ENCODE data around the gene B4GALT4. TPM values are rescaled to one million over a fixed set of nuclear protein-coding genes. Genes with fewer than 3 reads are reported as not detected.
A peak's percentile ranks its signal among the peaks of the same experiment; 100 is the strongest.

Gene B4GALT4
- polyA plus RNA-seq, 5 donors: 26.1 to 34.3 (median 30.1) TPM

DNA sequence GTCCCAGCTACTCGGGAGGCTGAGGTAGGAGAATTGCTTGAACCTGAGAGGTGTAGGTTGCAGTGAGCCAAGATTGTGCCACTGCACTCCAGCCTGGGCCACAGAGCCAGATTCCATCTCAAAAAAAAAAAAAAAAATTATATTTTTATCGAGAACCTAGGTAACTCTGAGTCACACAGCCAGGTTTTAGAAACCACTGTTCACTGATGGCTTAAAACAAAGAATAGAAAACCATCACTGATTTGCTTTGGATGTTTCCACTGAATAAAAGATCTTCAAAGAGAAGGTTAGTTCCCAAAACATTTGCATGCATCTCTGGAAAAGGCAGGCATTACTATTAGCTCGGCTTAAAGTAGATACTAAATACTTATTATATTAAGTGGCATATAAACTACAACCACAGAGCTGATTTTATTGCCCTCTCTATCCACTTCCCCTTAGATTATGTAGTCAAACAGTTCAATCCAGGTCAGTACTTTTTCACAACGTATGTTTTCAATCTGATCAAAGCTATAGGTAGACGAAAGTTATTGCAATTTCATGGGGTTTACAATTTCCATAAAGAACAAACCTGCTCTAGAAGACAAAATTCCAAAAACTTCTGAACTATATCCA lies 1.4 kb downstream of the B4GALT4 start:
- DNase-seq: no peak

DNA sequence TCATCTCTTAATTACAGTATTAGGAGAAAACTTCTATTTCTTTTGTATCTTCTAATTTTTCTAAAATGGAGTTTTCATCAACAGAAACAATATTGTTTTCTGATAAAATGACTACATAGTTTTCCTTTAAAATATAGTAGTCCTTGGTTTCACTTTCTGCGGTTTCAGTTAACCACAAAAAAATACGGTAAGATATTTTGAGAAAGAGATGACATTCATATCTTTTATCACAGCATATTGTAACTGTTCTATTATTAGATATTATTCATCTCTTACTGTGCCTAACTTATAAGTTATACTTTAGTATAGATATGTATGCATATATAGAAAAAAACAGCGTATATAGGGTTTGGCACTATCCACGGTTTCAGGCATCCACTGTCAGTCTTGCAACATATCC lies 2.3 kb downstream of the B4GALT4 start:
- no peak for DNase-seq

DNA sequence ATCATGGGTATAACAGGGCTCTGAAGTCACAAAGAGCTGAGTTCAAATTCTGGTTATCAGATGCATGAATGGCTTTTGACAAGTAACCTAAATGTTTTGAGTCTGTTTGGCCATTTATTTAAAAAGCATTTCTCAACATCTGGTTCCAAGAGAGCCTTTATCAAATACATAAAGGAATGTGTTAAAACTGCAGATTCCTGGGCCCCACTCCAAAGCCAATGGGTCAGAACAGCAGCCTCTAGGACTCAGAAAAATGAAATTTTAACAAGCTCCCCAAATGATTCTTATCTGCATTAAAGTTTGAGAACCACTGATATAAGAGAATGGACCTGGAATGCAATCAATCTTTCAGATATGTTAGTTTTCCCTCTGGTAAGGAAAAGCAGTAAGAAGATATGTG lies 3.4 kb downstream of the B4GALT4 start:
- DNase-seq: no peak

DNA sequence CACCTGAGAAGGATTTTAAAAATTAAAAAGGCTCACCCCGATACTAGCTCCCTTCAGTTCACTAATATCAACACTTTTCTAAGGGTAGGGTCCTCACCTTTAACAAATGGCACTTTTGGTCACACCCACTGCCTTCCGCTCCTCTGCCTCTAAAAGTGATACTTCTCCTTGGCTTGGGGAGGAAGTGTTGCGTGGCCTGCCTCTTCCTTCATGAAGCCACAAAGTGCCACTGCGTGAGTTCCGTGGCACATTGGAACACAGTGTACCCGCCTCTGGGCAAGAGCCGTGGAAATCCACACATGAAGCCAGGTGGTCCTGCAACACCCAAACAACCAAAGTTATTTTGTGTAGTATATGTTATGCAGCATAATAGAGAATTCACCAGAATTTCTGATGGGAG lies 3.9 kb downstream of the B4GALT4 start:
- no peak for DNase-seq

DNA sequence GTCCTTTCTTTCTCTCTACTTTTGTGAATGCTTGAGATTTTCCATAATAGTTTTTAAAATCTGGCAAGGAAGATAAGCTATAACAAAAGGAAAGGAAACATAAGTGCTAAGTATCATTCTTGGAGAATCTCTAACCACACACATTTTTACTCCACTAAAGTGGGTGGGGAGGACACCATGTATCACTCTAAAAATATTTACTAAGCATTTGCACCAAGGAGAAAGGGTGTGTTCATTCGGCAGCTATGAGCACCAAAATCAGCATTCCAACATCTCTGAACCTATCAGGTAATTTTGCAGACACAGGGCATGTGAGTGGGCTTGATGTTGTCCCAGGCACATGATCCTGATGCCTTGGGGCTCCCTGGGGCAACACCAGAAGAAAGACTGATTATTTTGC lies 5.5 kb downstream of the B4GALT4 start:
- DNase-seq: no peak

DNA sequence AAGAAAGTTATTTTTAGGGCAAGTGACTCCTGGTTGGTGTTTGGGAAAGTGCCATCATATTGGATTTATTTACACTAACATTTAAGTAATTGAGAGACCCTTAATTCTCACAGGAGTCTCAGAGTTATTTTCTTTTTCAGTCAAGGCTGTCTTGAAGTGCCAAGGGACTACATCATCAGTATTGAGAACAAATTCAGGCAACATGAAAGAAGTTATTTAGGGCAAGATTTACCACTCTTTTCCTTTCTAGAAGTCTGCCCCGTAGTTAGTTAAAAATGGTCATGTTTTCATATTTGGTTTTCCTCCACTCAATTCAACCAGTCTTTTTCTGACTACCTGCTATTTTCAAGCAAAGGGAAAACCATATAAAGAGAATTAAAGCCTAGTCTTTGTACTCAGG lies 6.1 kb downstream of the B4GALT4 start:
- DNase-seq: no peak

DNA sequence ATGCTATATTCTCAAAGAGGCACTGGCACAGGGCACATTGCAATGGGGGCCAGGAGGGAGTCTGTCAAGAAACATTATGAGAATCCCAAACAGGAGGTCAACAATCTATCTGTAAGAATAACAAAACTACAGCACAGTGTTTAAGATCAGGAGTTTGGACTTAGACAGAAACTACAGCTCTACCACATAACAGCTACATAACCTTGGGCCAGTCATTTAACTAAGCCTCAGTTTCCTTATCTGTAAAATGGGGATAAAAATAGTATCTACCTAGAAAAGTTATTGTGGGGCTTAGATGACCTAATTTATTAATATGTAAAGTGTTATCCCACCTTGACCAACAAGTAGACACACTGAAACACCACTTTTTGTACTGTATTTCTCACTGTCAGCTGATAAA lies 9.9 kb downstream of the B4GALT4 start:
- DNase-seq: no peak

DNA sequence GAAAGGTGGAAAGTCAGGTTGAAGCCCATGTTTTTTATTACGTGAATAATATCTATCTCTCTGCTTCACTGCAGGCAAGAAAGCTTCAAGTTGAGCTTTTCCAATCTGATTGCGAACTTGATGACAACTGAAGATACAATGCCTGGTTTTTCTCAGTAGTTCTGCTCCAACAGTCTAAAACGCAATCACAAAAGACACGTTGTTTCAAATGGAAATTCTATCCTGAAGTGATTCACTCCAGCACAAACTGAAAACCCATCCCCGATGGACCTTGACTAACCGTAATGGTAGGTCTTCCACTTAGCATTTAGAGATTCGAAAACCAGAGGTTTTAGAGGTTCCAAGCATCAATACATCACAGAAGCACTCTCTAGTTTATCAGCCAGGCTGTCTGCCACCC lies 10.6 kb downstream of the B4GALT4 start:
- no peak for DNase-seq

DNA sequence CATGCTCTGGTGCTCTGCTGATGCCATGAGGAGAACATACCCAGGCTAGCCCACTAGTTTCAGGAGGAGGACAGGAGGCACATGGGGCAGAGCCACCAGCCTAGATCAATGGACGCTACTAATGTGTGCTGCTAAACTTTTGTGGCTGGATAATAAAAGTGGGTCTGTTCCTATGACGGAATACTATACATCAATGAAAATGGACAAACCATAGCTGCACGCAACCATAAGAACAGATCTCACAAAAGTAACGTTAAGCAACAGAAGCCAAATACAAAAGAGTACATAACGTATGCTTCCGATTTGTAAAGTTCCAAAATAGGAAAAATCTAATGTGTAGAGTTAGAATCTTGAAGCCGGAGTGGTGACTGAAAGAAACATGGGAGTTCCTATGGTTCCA lies 11.5 kb downstream of the B4GALT4 start:
- no peak for DNase-seq

DNA sequence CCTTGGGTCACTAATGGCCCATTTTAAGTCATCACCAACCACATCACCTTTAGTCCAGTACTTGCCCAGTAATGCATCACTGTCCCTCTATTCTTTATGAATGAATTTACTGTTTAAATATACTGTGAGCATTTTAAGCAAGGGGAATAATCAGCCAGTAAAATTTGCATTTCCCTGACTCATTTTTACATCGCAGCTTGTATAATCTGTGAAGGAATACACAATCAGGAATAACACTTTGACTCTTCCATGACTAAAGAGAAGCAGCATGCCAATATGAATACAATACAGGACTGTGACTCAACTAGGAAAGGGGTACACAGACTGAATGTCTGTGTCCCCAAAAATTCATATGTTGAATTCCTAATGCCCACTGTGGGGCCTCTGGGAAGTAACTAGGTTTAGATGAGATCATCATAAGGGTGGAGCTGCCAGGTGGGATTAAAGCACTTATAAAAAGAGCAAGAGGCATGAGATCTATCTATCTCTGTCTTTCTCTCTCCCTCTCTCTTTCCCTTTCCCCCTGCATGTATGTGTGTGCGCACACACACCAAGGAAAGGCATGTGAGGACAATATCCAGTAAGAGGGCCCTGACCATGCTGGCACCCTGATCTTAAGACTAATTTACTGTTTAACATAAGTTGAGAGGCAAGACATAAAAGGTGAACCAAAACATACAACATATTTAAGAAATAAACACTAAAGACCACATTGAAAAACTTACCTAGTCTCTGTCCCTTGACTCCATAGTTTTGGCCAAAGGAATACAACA lies 12.1 kb downstream of the B4GALT4 start:
- DNase-seq: no peak

DNA sequence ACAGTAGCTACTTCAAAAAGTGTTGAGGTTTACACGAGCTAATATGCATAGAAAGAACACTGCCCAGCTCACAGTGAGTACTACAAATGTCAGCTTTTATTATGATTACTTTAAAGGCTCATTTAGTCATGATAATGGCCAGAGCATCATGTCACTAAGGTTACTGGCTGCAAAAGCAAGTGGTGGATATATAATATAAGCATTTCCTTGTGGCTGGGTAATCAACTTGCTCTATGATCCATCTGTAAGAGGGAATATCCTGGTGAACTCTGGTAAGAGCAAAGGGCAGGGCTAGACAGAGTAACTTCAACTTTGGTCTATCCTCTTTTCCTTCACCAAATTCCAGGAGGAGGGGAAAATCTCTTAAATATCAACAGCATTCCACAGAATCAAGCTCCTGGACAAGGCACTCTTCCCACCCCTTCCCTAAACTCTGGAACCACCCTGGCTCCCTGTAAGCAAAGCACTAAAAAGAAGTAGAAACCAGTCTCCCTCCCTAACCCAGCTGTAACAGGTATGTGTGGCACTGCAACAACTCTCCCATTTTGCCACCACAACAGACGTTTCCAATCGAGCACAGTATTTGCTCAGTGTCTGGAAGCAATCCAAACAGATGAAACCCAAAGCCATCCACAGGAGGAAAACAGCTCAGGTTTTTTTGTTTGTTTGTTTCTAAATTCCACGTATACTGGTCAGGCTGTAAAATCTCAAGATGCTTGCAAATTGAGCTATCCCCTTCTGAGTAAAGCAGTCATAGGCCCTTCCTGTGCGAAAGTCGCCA lies 13.4 kb downstream of the B4GALT4 start:
- no peak for DNase-seq

DNA sequence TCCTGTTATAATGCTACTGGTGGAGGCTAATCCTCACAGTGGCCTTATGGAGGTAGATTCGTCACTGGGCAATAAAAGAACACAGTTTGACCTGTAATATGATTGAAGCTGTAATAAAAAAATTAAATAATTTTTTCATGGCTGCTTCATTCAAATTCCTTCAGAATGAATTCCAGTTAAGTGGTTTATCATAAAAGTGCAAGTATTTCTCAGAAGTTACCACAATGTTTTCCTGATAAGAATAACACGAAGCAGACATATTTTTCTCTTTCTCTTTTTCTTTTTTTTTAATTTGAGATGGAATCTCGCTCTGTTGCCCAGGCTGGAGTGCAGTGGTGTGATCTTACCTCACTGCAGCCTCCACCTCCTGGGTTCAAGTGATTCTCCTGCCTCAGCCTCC lies 15.6 kb downstream of the B4GALT4 start:
- no peak for DNase-seq

DNA sequence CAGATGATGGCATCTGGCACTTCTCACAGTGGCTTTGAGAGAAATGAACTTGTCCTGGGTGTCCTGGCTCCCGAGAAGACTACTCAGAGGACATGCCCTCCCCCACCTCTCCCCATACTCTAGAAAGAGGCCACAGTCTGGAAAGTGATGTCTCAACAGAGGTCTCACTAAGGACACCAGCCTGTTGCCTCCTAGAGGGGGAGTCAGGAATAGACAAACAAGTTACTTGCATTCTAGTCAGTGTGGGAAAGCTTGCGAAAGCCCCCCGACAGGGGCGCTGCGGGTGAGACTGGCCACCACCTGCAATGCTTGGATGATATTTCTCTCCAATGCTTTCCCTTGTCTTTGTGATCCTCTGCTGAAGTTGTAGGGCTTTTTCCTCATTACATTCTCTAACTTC lies 17.2 kb downstream of the B4GALT4 start:
- DNase-seq: no peak

DNA sequence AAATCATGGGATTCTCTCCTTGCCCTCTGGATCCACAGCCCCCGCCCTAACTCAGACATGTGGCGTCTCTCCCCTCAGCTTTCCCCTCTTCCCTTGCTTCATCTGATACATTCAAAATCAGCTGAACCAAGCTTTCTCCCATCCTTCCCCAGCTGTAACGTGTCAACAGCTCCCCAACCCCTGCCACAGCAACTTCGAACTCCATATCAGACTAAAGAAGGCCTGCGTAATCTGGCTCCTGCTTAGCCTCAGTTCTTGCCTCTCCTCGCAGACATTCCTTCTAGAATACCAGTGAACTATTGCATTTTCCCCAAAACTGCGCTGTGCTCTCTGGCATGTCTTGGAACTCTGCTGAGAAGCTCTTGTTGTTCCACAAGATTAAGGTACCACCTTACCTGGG lies 18.3 kb downstream of the B4GALT4 start:
- DNase-seq: peak; percentile 49 to 52

DNA sequence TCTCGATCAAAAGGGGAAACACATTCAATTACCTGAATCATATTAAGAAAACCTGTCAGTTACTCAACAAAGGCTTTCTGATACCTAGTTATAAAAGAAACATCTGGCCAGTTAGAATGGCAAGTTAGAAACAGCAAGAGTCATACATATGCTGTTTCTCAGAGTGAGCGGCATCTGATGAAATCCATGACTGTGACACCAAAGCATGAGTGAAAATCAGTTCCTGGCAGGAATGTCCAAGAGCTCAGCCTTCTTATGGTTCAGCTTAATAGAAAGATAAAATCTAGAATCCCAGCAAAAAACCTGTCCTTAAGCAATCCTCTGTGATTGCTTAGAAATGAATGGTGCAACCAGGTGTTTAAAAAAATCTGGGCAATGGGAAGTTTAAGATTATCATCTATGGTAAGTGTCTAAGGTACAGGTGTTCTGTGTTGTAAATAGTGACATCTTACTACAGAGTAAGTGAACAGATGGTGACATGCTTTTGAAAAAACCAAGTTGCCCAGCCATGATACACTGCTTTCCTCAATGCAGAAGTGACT lies 18.8 kb downstream of the B4GALT4 start:
- DNase-seq: no peak

DNA sequence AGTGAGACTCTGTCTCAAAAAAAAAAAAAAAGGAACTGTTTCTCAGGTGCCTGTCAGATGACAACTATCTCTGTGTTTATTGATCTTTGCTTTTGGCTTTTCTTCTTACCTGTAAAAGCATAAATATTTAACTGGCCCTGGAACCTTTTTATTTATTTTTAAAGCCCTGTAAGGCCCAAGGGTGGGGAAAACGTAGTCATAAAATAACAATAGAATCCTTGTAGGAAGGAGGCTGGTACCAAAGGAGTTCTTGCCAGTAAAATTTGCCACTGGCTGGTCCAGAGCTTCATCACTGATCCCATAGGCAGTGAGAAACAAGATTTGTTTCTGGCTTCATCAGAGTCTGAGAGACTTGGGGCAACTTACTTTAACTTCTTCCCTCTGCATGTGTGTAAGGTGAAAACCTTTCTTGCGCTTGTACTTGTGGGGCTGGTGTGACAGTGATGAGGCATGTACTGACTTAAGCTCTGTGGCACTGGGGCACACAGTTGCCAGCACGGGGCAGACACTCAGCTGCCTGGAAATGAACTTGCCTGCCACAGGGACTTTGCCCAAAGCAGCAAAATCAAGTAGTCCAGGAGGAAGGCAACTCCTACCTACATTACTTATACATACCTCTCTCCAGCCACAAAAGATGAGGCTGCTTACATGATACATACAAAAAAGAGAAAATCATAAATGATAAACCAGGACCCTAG lies 19.6 kb downstream of the B4GALT4 start:
- no peak for DNase-seq

DNA sequence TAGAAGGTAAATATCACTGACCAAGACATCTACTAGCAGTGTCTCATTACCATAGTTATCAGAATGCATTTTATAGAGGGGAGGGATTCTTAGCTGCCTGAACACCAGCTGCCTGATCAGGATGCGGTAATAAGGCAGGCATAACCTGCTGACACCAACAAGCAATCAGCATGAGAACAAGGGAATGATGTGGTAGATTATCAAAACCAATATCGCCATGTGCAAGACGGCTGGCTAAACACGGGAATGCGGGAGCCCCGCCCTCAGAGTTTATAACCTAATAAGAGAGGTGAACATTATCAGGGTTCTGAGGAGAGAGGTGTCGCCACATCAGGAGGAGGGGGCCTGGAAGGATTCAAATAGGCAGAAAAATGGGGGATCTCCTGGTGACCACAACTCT lies 20.5 kb downstream of the B4GALT4 start:
- DNase-seq: no peak

DNA sequence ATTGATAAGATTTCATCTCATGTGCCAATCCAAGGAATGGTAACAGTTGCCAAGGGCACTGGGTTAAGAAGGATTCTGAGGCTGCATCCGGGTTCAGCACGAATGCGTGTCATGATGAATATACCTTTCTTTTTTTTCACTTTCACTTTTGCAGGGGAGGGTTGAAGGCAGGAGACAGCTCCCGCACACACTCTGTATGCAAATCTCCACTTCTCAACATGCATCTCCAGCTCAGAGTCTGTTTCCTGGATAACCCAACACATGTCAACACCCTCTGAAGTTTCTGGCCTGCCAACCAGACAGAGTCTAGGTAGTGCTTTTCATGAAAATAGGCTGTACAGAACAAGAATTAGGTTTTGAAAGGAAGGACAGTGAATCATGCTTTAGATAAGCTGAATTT lies 21.6 kb downstream of the B4GALT4 start:
- DNase-seq: no peak

DNA sequence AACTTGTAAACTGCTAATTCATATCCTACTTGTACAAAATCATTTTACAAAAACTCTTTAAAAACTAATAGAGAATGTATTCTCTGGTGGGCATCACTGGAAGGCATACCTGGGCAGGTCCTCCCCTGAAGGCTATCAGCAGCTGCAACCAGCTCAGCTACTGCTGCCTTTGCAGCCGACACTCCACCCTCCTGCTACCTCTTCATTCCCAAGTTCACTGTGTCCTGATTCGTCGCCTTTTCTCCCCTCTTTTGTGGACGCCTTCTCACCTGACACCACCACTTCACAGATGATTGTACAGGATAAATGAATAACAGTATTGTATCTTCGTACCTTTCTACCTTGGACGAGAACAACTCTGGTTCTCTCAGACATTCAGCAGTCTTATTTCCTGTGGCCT lies 28.9 kb downstream of the B4GALT4 start:
- no peak for DNase-seq

DNA sequence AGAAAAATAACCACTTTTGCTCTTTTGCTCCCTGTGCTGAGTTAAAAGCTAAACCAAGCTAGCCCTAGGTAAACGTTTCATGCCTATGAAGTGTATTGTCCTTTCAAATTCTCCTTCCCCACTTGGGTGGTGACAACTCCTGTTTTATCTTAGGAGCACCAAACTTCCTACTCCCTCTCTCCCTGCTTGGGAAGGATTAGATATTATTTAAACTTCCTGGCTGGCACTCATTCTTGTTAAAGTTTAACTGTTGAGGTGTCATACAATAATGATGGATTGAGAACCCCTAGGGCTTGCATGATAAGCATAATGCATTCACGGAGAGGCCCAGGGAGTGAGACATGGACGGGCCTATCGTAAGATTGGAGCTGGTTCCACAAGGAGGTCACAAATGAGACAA lies 29.5 kb downstream of the B4GALT4 start:
- no peak for DNase-seq

DNA sequence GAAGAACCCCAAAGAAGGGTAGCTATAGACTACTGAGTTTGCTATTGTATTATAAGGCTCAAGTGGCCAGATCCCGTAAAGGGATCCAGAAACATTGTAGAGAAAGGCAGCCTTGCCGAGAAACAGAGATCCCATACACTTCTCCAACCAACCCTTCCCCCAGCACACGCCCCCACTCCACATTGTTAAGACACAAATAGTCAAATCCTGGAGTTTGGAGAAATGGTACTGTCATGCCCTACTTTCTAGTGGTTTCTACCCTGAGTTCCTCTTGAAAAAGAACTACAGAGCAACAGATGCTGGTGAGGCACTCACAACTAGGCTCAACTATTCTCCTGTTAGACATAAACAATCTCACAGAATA lies 33.2 kb downstream of the B4GALT4 start:
- DNase-seq: no peak

All from right lung (tissue), 5 donors.